Smooth muscle cell (in vitro differentiated cells): ENCODE measurements around the gene SDE2. TPM values are rescaled to one million over a fixed set of nuclear protein-coding genes. Genes with fewer than 3 reads are reported as not detected.

Experiments used
- DNase-seq: peaks from one replicate; lab custom pipeline; 2025; ENCODE audit not compliant: unreplicated experiment; lab: John Stamatoyannopoulos, UW
- H2AFZ ChIP-seq: fragments of 200-600 bp; sonication (generic); 2 replicates; pipeline ENCODE4 v1.6.0; 2016; ENCODE audit warnings: antibody characterized with exemption, low read depth, mild to moderate bottlenecking
- H3F3A ChIP-seq: fragments of 200-600 bp; sonication (generic); 2 replicates; pipeline ENCODE4 v1.6.0; 2017; ENCODE audit warnings: antibody characterized with exemption, low read depth
- H3K27ac ChIP-seq: fragments of 200-600 bp; sonication (generic); 2 replicates; pipeline ENCODE4 v1.5.1; 2016; ENCODE audit warnings: low read depth, mild to moderate bottlenecking
- H3K27me3 ChIP-seq: fragments of 200-600 bp; sonication (generic); 2 replicates; pipeline ENCODE4 v1.6.1; 2016; ENCODE audit warnings: low read depth, mild to moderate bottlenecking
- H3K36me3 ChIP-seq: fragments of 200-600 bp; sonication (generic); 2 replicates; pipeline ENCODE4 v1.5.1; 2016; ENCODE audit warnings: low read depth
- H3K4me1 ChIP-seq: fragments of 200-600 bp; sonication (generic); 2 replicates; pipeline ENCODE4 v1.5.1; 2016; ENCODE audit warnings: low read depth
- H3K4me2 ChIP-seq: fragments of 200-600 bp; sonication (generic); 2 replicates; pipeline ENCODE4 v1.6.0; 2016; ENCODE audit warnings: mild to moderate bottlenecking
- H3K4me3 ChIP-seq: fragments of 200-600 bp; sonication (generic); 2 replicates; pipeline ENCODE4 v1.5.1; 2016; ENCODE audit warnings: mild to moderate bottlenecking
- H3K79me2 ChIP-seq: fragments of 200-600 bp; sonication (generic); 2 replicates; pipeline ENCODE4 v1.6.0; 2016; ENCODE audit warnings: low read depth, mild to moderate bottlenecking
- H3K9ac ChIP-seq: fragments of 200-600 bp; sonication (generic); 2 replicates; pipeline ENCODE4 v1.6.0; 2016; ENCODE audit warnings: low read depth
- H3K9me3 ChIP-seq: fragments of 200-600 bp; sonication (generic); replicated peaks from 2 replicates; pipeline ENCODE4 v1.5.1; 2016; ENCODE audit warnings: low read depth
- H4K20me1 ChIP-seq: fragments of 200-600 bp; sonication (generic); 2 replicates; pipeline ENCODE4 v1.6.0; 2016; ENCODE audit warnings: low read depth
- CTCF ChIP-seq: fragments of 200-600 bp; sonication (generic); IDR thresholded peaks from 2 replicates; pipeline ENCODE4 v1.5.1; 2017; ENCODE audit warnings: borderline replicate concordance, mild to moderate bottlenecking, antibody characterized with exemption; ENCODE audit not compliant: insufficient read depth, poor library complexity, severe bottlenecking
- WGBS: methylation state at CpG from one replicate; pipeline ENCODE4 v1.1.7; 2016; ENCODE audit warnings: low lambda C conversion rate; 5-methylcytosine and 5-hydroxymethylcytosine counted together
- polyA plus RNA-seq: library from polyadenylated mRNA; unstranded; fragments of >200 nt; fragmentation: Nextera tagmentation; extraction: Ambion mirVana; gene quantifications from 2 replicates; pipeline ENCODE4 v1.2.1, GENCODE V29; 2016
- total RNA-seq: library from RNA; depleted of rRNA; stranded (reverse); fragments of >200 nt; gene quantifications from 2 replicates; pipeline ENCODE4 v1.2.3, GENCODE V29; 2014

SDE2 gene
- total and polyA plus RNA-seq, 2 experiments from 2014 or later: 20.2 to 30.5 TPM

- Histone ChIP-seq H3K36me3 (no peaks in the 10 kb centered on the region), H3K4me2 (no peak overlapping the region), H4K20me1 (no peaks in the 10 kb centered on the region), H3K79me2 (no peaks in the 10 kb centered on the region), H2AFZ (no peak overlapping the region), H3K27me3 (no peaks in the 10 kb centered on the region), H3K4me1 (no peaks in the 10 kb centered on the region), H3F3A (no peaks in the 10 kb centered on the region), H3K27ac (no peak overlapping the region), H3K9me3 (no peaks in the 10 kb centered on the region), H3K9ac (no peak overlapping the region), H3K4me3 (no peak overlapping the region)
- DNase-seq: no peak
- WGBS: 97% methylated on average over 5 of the region's 5 CpGs
- TF ChIP-seq CTCF: no peak
These were observed 36.8 kb upstream of the SDE2 start for GRCh38 chr1:226035915-226036314.

GRCh38 chr1:226034482-226034881 is 35.3 kb upstream of the SDE2 start:
- no peak overlapping the region for H3K4me2 ChIP-seq
- H3K79me2 ChIP-seq: no peaks in the 10 kb centered on the region
- H3K27me3 ChIP-seq: no peaks in the 10 kb centered on the region
- no peak for TF ChIP-seq CTCF
- DNase-seq: peak; percentile 31
- H3K4me3 ChIP-seq: no peak overlapping the region
- H3F3A ChIP-seq: no peaks in the 10 kb centered on the region
- H3K27ac ChIP-seq: peak overlapping the region; percentile 62
- 16% methylated on average over 6 of the region's 6 CpGs for WGBS
- no peaks in the 10 kb centered on the region for H4K20me1 ChIP-seq
- H2AFZ ChIP-seq: peak overlapping the region; percentile 46
- H3K9ac ChIP-seq: no peak overlapping the region
- H3K9me3 ChIP-seq: no peaks in the 10 kb centered on the region
- no peaks in the 10 kb centered on the region for H3K4me1 ChIP-seq
- H3K36me3 ChIP-seq: no peaks in the 10 kb centered on the region

- H3F3A ChIP-seq: no peaks in the 10 kb centered on the region
- TF ChIP-seq CTCF: no peak
- H3K4me1 ChIP-seq: no peaks in the 10 kb centered on the region
- H3K9ac ChIP-seq: no peak overlapping the region
- H4K20me1 ChIP-seq: no peaks in the 10 kb centered on the region
- H3K79me2 ChIP-seq: no peaks in the 10 kb centered on the region
- no peak overlapping the region for H3K4me2 ChIP-seq
- H3K27me3 ChIP-seq: no peaks in the 10 kb centered on the region
- no peaks in the 10 kb centered on the region for H3K36me3 ChIP-seq
- no peak overlapping the region for H2AFZ ChIP-seq
- no peak for DNase-seq
- peak overlapping the region; percentile 62 for H3K27ac ChIP-seq
- H3K4me3 ChIP-seq: no peak overlapping the region
- H3K9me3 ChIP-seq: no peaks in the 10 kb centered on the region
These were observed 34.8 kb upstream of the SDE2 start for GRCh38 chr1:226033991-226034390.

GRCh38 chr1:226033582-226033981 is 34.4 kb upstream of the SDE2 start:
- no peaks in the 10 kb centered on the region for H4K20me1 ChIP-seq
- H2AFZ ChIP-seq: no peak overlapping the region
- H3K27me3 ChIP-seq: no peaks in the 10 kb centered on the region
- H3K27ac ChIP-seq: no peak overlapping the region
- no peaks in the 10 kb centered on the region for H3K36me3 ChIP-seq
- no peaks in the 10 kb centered on the region for H3K9me3 ChIP-seq
- H3F3A ChIP-seq: no peaks in the 10 kb centered on the region
- DNase-seq: no peak
- H3K79me2 ChIP-seq: no peaks in the 10 kb centered on the region
- H3K4me2 ChIP-seq: no peak overlapping the region
- TF ChIP-seq CTCF: no peak
- no peak overlapping the region for H3K9ac ChIP-seq
- no peak overlapping the region for H3K4me3 ChIP-seq
- no peaks in the 10 kb centered on the region for H3K4me1 ChIP-seq
- 86% methylated on average over 4 of the region's 4 CpGs for WGBS
